Measurements from ENCODE around the gene CISD3.

CISD3 gene

GRCh38 chr17:38745545-38745944 lies 15.4 kb downstream of the CISD3 start:
- no peak for DNase-seq

- DNase-seq: no peak
Measured at GRCh38 chr17:38746004-38746848, 16.1 kb downstream of the CISD3 start.

GRCh38 chr17:38746849-38747462 lies 16.8 kb downstream of the CISD3 start:
- no peak for DNase-seq

- DNase-seq: peak in 2 of 6 experiments; percentile 25 to 35
Measured at GRCh38 chr17:38747463-38748148, 17.5 kb downstream of the CISD3 start.

GRCh38 chr17:38748149-38748891 lies 18.2 kb downstream of the CISD3 start, which contains the start of gene PCGF2:
Gene PCGF2 (minus strand): TSS chr17:38748336. CDS start chr17:38740402, 7,934 bp downstream.
- no peak for DNase-seq

GRCh38 chr17:38748892-38749222 lies 18.7 kb downstream of the CISD3 start:
- DNase-seq: peak in 1 of 6 experiments; percentile 43

- DNase-seq: peak in 2 of 6 experiments; percentile 43 to 49
Measured at GRCh38 chr17:38749223-38750043, 19.3 kb downstream of the CISD3 start.

- DNase-seq: no peak
Measured at GRCh38 chr17:38750044-38750311, 19.8 kb downstream of the CISD3 start.

- DNase-seq: peak in 3 of 6 experiments; percentile 19 to 48 (median 30)
Measured at GRCh38 chr17:38750312-38751121, 20.4 kb downstream of the CISD3 start.

- DNase-seq: no peak
Measured at GRCh38 chr17:38751144-38751807, 21.1 kb downstream of the CISD3 start.

- peak; percentile 71 to 96 (median 78) for DNase-seq
Measured at GRCh38 chr17:38751808-38752307, 21.7 kb downstream of the CISD3 start.

- peak; percentile 86 to 96 (median 94) for DNase-seq
Measured at GRCh38 chr17:38752308-38753070, 22.3 kb downstream of the CISD3 start, which contains the start of gene PSMB3. Gene PSMB3 (plus strand): TSS chr17:38752741. CDS start chr17:38752827, 86 bp downstream.

GRCh38 chr17:38753071-38753506 lies 22.9 kb downstream of the CISD3 start:
- DNase-seq: no peak

- DNase-seq: peak in 1 of 6 experiments; percentile 22
Measured at GRCh38 chr17:38761612-38762011, 31.5 kb downstream of the CISD3 start.

GRCh38 chr17:38762231-38762630 lies 32.1 kb downstream of the CISD3 start:
- no peak for DNase-seq

GRCh38 chr17:38766341-38766740 lies 36.2 kb downstream of the CISD3 start:
- DNase-seq: no peak

GRCh38 chr17:38768417-38768816 lies 38.3 kb downstream of the CISD3 start:
- no peak for DNase-seq

GRCh38 chr17:38773258-38773657 lies 43.1 kb downstream of the CISD3 start:
- no peak for DNase-seq

- DNase-seq: no peak
Measured at GRCh38 chr17:38777641-38778250, 47.6 kb downstream of the CISD3 start.
